CD4-positive, CD25-positive, alpha-beta regulatory T cell (primary cell): ENCODE data around the gene ITGA3. TPM values are rescaled to one million over a fixed set of nuclear protein-coding genes. Genes with fewer than 3 reads are reported as not detected.

Experiments
- ATAC-seq, 2 donors: fragments of 150-1000 bp; cut with Tn5 transposase; one replicate each; pipeline ENCODE4 v1.10.0; 2021; ENCODE audit warnings: low read depth in 2 of 2, moderate number of reproducible peaks in 2 of 2, moderate library complexity in 1 of 2
- DNase-seq, 3 donors: peaks; one replicate each; pipeline versions ENCODE4 v3.0.0 to v3.0.0-alpha.2; 2012 to 2022; ENCODE audit warnings: mixed read lengths in 1 of 3
- H3K27ac ChIP-seq: one replicate; pipeline ENCODE4 v1.7.0; 2013; ENCODE audit warnings: mild to moderate bottlenecking, low read length; ENCODE audit not compliant: insufficient read depth, poor library complexity, severe bottlenecking
- H3K27me3 ChIP-seq: one replicate; pipeline ENCODE4 v1.7.0; 2013; ENCODE audit warnings: low read length; ENCODE audit not compliant: control insufficient read depth, insufficient read depth
- H3K36me3 ChIP-seq: one replicate; pipeline ENCODE4 v1.7.0; 2013; ENCODE audit warnings: mild to moderate bottlenecking, low read length, moderate library complexity; ENCODE audit not compliant: control insufficient read depth, insufficient read depth
- H3K4me1 ChIP-seq: 2 replicates; pipeline ENCODE4 v1.7.0; 2013; ENCODE audit warnings: mild to moderate bottlenecking, low read length; ENCODE audit not compliant: insufficient read depth, control insufficient read depth, poor library complexity, severe bottlenecking
- H3K4me3 ChIP-seq: one replicate; pipeline ENCODE4 v1.7.0; 2013; ENCODE audit warnings: low read depth, mild to moderate bottlenecking, low read length, moderate library complexity
- H3K9me3 ChIP-seq, 2 experiments: 1 replicate in 1 of 2; 2 replicates in 1 of 2; pipeline ENCODE4 v1.7.0; 2013; ENCODE audit warnings: low read length in 2 of 2, mild to moderate bottlenecking in 1 of 2, moderate library complexity in 1 of 2; ENCODE audit not compliant: control insufficient read depth in 2 of 2
- H3K27ac Mint-ChIP-seq, 3 donors: one replicate each; pipeline ENCODE4 v1.8.0; 2020 to 2022; ENCODE audit warnings: mild to moderate bottlenecking in 3 of 3, mixed read lengths in 3 of 3, moderate library complexity in 2 of 3
- H3K27me3 Mint-ChIP-seq: one replicate; pipeline ENCODE4 v1.8.0; 2022; ENCODE audit warnings: mild to moderate bottlenecking, mixed read lengths
- H3K36me3 Mint-ChIP-seq: one replicate; pipeline ENCODE4 v1.8.0; 2020; ENCODE audit warnings: mixed read lengths
- H3K4me1 Mint-ChIP-seq, 4 donors: one replicate each; pipeline ENCODE4 v1.8.0; 2020 to 2022; ENCODE audit warnings: mixed read lengths in 4 of 4, mild to moderate bottlenecking in 1 of 4
- H3K4me3 Mint-ChIP-seq, 4 donors: one replicate each; pipeline ENCODE4 v1.8.0; 2020 to 2022; ENCODE audit warnings: mild to moderate bottlenecking in 4 of 4, mixed read lengths in 4 of 4, moderate library complexity in 3 of 4
- H3K9me3 Mint-ChIP-seq, 7 donors: one replicate each; pipeline ENCODE4 v1.8.0; 2020 to 2022; ENCODE audit warnings: mixed read lengths in 7 of 7, mild to moderate bottlenecking in 3 of 7, moderate library complexity in 2 of 7
- polyA plus RNA-seq, 4 donors: library from polyadenylated mRNA; unstranded; fragments of 300-500 nt; fragmentation: Illumina TruSeq; gene quantifications; one replicate each; pipeline ENCODE4 v1.2.3, GENCODE V29; 2021
- total RNA-seq: library from RNA; stranded (reverse); gene quantifications from one replicate; pipeline ENCODE4 v1.2.3, GENCODE V29; 2022

ITGA3 gene
- total and polyA plus RNA-seq, 5 donors from 2014 or later, result 1.7 to 14.4 (median 2.7) TPM

DNA sequence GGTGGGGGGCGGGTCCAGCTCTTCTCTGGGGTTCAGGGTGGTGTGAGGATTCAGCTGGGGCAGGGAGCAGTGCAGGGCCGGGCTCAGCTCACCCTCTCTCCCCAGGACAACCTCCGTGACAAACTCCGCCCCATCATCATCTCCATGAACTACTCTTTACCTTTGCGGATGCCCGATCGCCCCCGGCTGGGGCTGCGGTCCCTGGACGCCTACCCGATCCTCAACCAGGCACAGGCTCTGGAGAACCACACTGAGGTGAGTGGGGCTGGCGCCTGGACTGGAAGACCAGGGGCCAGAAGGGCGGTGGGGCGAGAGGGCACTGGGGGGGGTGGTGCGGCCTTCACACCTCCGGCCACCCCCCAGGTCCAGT, 20.3 kb downstream of the ITGA3 start:
- Mint-ChIP-seq H3K4me1 (peaks cover 0 to 1% (median under 1%) of the 10 kb centered on the region in 4 donors), H3K27me3 (no peaks in the 10 kb centered on the region), H3K36me3 (peaks cover 32% of the 10 kb centered on the region), H3K9me3 (no peaks in the 10 kb centered on the region), H3K4me3 (no peak overlapping the region), H3K27ac (no peak overlapping the region)
- ATAC-seq, result no peak
- H3K36me3 ChIP-seq, result peaks cover 4% of the 10 kb centered on the region
- H3K27ac ChIP-seq, result no peak overlapping the region
- H3K9me3 ChIP-seq, result no peaks in the 10 kb centered on the region
- H3K27me3 ChIP-seq, result no peaks in the 10 kb centered on the region
- H3K4me1 ChIP-seq, result no peaks in the 10 kb centered on the region
- DNase-seq, result no peak
- H3K4me3 ChIP-seq, result no peak overlapping the region

GRCh38 chr17:50076591-50077235, 20.8 kb downstream of the ITGA3 start:
- Histone ChIP-seq H3K27me3 (no peaks in the 10 kb centered on the region), H3K36me3 (peaks cover 4% of the 10 kb centered on the region), H3K9me3 (no peaks in the 10 kb centered on the region), H3K27ac (no peak overlapping the region), H3K4me3 (no peak overlapping the region), H3K4me1 (no peaks in the 10 kb centered on the region)
- Mint-ChIP-seq H3K9me3 (no peaks in the 10 kb centered on the region), H3K4me3 (no peak overlapping the region), H3K27ac (no peak overlapping the region), H3K36me3 (peaks cover 27% of the 10 kb centered on the region), H3K4me1 (peaks cover 0 to 1% (median 0%) of the 10 kb centered on the region in 4 donors), H3K27me3 (no peaks in the 10 kb centered on the region)
- DNase-seq (no peak), ATAC-seq (no peak)

DNA sequence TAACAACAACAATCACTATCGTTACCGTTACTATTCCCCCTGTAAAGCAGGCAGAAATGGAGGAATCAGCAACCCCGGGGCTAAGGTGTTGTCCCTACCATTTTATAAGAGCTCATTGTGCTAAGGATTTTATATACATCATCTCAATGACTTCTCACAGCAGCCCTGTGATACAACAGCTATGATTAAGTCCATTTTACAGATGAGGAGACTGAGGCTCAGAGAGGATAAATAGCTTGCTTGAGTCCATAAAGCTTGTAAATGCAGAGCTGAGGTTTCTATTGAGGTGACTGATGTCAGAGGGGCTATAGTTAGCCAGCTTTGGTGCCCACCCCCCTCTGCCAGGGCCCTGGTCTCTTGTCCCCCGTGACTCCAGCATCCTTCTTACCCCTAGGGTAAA, 22.5 kb downstream of the ITGA3 start:
- Histone ChIP-seq H3K9me3 (no peaks in the 10 kb centered on the region), H3K36me3 (peaks cover 4% of the 10 kb centered on the region), H3K27me3 (no peaks in the 10 kb centered on the region), H3K27ac (no peak overlapping the region), H3K4me1 (no peaks in the 10 kb centered on the region), H3K4me3 (no peak overlapping the region)
- no peak for ATAC-seq
- Mint-ChIP-seq H3K4me1 (no peaks in the 10 kb centered on the region), H3K27ac (no peak overlapping the region), H3K36me3 (peaks cover 30% of the 10 kb centered on the region), H3K27me3 (no peaks in the 10 kb centered on the region), H3K9me3 (no peaks in the 10 kb centered on the region), H3K4me3 (no peak overlapping the region)
- DNase-seq, result no peak

DNA sequence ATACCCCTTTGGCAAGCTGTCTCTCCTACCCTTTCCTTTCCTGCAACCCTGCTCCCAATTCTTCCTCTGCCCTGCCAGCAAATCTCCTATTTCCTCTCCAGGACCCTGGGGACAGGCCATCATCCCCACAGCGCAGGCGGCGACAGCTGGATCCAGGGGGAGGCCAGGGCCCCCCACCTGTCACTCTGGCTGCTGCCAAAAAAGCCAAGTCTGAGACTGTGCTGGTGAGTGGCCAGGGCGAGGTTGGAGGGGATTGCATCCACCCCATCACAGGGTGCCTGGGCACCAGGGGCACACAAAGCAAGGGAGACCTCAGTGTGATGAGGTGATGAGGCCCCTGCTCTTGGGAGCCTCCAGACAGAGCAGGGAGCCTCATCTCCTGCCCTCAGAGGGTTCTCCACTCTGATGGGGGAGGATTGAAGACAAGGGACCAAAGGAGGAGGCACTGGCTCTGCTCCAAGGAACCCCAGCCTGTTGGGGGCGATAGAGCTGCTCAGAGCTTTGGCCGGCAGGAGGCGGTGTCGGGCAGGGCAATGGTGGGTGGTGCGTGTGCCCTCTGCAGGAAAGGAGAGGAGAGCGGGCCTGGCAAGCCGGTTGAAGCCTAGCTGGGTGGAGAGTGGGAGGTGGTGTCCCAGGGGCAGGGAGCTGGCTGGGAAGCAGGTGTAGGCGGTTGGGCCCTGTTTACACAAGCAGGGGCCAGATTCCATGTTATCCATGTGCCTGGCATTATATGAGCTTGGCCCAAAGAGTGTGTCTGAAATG, 23.6 kb downstream of the ITGA3 start:
- H3K27ac ChIP-seq, result no peak overlapping the region
- H3K36me3 ChIP-seq, result peaks cover 4% of the 10 kb centered on the region
- DNase-seq (no peak), ATAC-seq (no peak)
- no peaks in the 10 kb centered on the region for H3K9me3 Mint-ChIP-seq
- peaks cover 25% of the 10 kb centered on the region for H3K36me3 Mint-ChIP-seq
- H3K27ac Mint-ChIP-seq, result peak overlapping the region in 1 of 3 donors; percentile 62
- H3K4me1 ChIP-seq, result no peaks in the 10 kb centered on the region
- H3K9me3 ChIP-seq, result no peaks in the 10 kb centered on the region
- H3K27me3 Mint-ChIP-seq, result no peaks in the 10 kb centered on the region
- H3K4me1 Mint-ChIP-seq, result no peaks in the 10 kb centered on the region
- no peak overlapping the region for H3K4me3 ChIP-seq
- H3K27me3 ChIP-seq, result no peaks in the 10 kb centered on the region
- no peak overlapping the region for H3K4me3 Mint-ChIP-seq

GRCh38 chr17:50080096-50080480, 24.2 kb downstream of the ITGA3 start:
- H3K9me3 Mint-ChIP-seq, result no peaks in the 10 kb centered on the region
- DNase-seq (no peak), ATAC-seq (no peak)
- H3K4me1 ChIP-seq, result no peaks in the 10 kb centered on the region
- no peaks in the 10 kb centered on the region for H3K4me1 Mint-ChIP-seq
- no peak overlapping the region for H3K4me3 Mint-ChIP-seq
- no peaks in the 10 kb centered on the region for H3K27me3 Mint-ChIP-seq
- no peak overlapping the region for H3K27ac ChIP-seq
- H3K27me3 ChIP-seq, result no peaks in the 10 kb centered on the region
- H3K36me3 Mint-ChIP-seq, result peaks cover 20% of the 10 kb centered on the region
- no peak overlapping the region for H3K27ac Mint-ChIP-seq
- peaks cover 4% of the 10 kb centered on the region for H3K36me3 ChIP-seq
- no peak overlapping the region for H3K4me3 ChIP-seq
- no peaks in the 10 kb centered on the region for H3K9me3 ChIP-seq

DNA sequence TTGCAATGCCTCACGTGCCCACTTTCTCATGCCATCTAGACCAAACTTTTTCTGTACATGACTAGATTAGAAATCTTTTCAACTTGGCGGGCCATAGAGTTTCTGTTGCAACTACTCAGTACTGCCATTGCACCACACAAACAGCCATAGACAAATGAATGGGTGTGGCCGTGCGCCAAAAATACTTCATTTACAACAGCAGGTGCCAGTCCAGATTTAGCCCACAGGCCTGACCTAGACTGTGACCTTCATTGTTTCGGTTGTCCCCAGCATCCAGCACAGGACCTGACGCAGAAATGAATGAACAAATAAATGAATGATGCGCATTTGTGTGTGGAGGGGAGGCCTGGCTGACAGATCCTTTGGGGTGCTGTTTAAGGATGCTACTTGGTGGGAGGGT, 24.9 kb downstream of the ITGA3 start:
- Mint-ChIP-seq H3K4me1 (no peaks in the 10 kb centered on the region), H3K4me3 (no peak overlapping the region), H3K9me3 (no peaks in the 10 kb centered on the region), H3K36me3 (peaks cover 20% of the 10 kb centered on the region), H3K27me3 (no peaks in the 10 kb centered on the region), H3K27ac (no peak overlapping the region)
- no peak for DNase-seq
- H3K4me1 ChIP-seq, result no peaks in the 10 kb centered on the region
- ATAC-seq, result no peak
- H3K4me3 ChIP-seq, result no peak overlapping the region
- no peak overlapping the region for H3K27ac ChIP-seq
- H3K9me3 ChIP-seq, result no peaks in the 10 kb centered on the region
- peaks cover 4% of the 10 kb centered on the region for H3K36me3 ChIP-seq
- H3K27me3 ChIP-seq, result no peaks in the 10 kb centered on the region

GRCh38 chr17:50081757-50082156, 25.8 kb downstream of the ITGA3 start:
- ATAC-seq (no peak), DNase-seq (no peak)
- H3K36me3 ChIP-seq, result peaks cover 4% of the 10 kb centered on the region
- no peaks in the 10 kb centered on the region for H3K4me1 ChIP-seq
- H3K27me3 ChIP-seq, result no peaks in the 10 kb centered on the region
- Mint-ChIP-seq H3K36me3 (peaks cover 20% of the 10 kb centered on the region), H3K9me3 (no peaks in the 10 kb centered on the region), H3K4me3 (no peak overlapping the region), H3K4me1 (no peaks in the 10 kb centered on the region), H3K27me3 (no peaks in the 10 kb centered on the region), H3K27ac (peak overlapping the region in 1 of 3 donors; percentile 14)
- no peaks in the 10 kb centered on the region for H3K9me3 ChIP-seq
- no peak overlapping the region for H3K4me3 ChIP-seq
- H3K27ac ChIP-seq, result no peak overlapping the region
